HG02981 (cell line): Measurements from ENCODE around the gene ZC3H12D.
"Not testable (repeated sequence)": the region's sequence is repeated elsewhere in the genome, so short reads cannot be mapped to it uniquely, and the experiment has no call there.

Experiments used
- ATAC-seq: cut with Tn5 transposase; IDR thresholded peaks from one replicate; pipeline ENCODE4 v1.9.1; 2021; ENCODE audit warnings: mild to moderate bottlenecking, moderate library complexity; ENCODE audit not compliant: unreplicated experiment

The ZC3H12D gene

GRCh38 chr6:149444360-149445094 is 40.3 kb downstream of the ZC3H12D start:
- ATAC-seq, result not testable (repeated sequence)

DNA sequence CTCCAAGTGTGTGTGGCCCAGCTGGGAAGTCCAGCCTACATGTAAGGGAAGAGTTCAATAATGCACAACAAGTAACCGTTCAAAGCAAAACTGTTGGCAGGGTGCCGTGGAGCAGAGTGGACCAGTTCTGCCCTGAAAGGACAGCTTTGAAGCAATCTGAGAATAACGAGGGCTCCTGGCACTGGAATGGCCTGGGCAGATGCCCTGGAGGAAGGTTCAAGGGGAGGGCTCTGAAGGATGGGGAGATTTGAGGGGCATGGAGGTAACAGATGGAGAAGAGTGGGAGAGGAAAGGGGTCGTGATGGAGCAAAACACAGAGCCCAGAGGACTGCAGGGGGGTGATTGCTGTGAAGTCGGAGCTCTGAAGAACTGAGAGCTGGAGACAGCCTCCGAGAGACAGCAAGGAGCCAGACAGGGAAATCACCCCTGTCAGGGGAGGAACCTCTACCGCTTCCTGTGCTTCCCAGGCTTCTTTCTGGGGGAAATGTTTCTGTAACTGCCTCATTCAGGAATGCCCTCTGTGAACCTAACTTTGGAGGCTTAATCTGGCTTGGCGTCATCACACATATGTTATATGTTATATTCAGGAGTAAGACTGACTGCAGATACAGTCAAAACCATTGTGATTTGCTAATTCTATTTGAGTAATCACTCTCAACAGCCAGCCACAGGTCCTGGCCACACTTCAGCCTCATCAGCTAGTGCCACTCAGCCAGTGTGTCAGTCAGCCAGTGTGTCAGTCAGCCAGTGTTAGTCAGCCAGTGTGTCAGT is 41.2 kb downstream of the ZC3H12D start:
- ATAC-seq, result no peak

GRCh38 chr6:149441740-149442139 is 43.1 kb downstream of the ZC3H12D start:
- ATAC-seq, result no peak

DNA sequence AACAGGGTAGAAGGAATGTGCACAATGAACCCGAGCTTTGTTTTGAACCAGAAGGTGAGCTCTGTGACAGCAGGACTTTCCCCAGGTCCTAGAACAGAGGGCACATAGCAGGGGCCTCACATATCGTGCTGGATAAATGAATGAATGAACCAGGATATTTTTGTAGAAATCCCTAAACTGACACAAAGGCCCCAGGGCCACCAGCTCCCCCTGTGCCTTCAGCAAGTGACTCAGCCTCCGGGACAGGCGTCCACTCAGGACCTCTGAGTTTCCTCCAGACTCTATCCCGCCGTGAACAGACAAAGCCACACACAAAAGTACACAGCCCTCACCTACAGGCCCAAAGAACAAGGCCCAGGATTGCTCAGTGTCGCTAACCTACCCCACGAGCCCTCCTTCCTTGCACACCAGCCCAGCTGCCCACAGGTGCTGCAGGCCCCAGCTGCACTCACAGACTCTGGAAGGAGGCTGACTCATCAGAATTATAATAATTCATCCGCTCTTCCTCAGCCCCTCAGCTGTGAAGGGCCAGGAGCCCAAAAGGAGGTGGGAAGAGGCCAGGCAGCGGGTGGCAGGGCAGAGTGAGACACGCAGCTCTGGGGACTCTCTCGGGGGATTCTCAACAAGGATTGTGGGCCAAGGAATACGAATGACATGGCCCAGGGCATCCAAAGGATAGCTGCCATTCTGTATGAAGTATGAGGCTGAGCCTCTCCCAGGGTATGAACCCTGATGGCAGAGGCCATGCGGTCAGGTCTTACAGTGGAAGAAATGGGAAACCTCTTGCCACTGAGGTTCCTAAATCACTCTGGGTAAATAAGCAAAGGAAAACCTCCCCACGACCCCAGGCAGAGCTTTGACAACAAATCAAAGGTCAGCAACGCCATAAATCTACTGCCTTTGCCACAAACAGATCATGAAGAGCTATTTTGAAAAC is 43.8 kb downstream of the ZC3H12D start:
- ATAC-seq, result no peak

DNA sequence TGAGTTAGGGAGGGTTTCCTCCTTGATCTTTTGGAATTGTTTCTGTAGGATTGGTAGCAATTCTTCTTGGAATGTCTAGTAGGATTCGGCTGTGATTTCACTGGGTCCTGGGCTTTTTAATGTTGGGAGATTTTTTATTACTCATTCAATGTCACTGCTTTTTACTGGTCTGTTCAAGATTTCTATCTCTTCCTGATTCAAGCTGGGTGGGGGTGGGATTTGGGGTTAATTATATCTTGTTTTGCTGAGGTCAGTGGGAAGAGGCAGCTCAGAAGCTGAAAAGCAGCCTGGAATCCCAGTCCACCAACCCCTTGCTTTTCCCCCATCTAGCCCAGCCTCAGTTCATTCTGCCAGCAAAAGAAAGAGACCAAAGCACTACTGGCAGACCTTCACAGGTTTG is 45.2 kb downstream of the ZC3H12D start:
- ATAC-seq, result no peak

DNA sequence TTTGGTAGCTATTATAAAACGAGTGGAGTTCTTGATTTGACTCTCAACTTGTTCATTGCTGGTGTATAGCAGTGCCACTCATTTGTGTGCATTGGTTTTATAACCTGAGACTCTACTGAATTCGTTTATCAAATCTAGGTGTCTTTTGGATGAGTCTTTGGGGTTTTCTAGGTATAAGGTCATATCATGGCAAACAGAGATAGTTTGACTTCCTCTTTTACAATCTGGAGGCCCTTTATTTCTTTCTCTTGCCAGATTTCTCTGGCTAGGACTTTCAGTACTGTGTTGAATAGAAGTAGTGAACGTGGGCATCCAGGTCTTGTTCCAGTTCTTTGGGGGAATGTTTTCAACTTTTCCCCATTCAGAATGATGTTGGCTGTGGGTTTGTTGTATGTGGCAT is 46.0 kb downstream of the ZC3H12D start:
- ATAC-seq, result peak; percentile 60

GRCh38 chr6:149437212-149437611 is 47.6 kb downstream of the ZC3H12D start:
- ATAC-seq, result no peak

DNA sequence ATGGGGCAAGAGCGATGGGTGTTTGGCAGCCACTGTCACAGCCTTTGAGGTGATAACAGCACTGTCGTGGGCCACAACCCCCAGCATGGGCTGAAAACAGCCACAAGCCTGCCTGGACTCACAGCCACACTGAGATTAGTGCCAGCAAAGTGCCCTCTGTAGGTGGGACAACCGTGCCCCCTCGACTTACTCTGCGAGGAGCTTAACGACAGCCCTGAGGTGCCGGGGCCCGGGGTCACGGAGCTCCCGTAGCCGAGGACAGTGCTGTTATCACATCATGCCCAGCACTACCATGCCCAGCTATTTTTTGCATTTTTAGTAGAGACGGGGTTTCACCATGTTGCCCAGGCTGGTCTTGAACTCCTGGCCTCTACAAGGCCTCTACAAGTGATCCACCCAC is 48.2 kb downstream of the ZC3H12D start:
- no peak for ATAC-seq

- no peak for ATAC-seq
Observed at GRCh38 chr6:149435919-149436586, 48.8 kb downstream of the ZC3H12D start.

DNA sequence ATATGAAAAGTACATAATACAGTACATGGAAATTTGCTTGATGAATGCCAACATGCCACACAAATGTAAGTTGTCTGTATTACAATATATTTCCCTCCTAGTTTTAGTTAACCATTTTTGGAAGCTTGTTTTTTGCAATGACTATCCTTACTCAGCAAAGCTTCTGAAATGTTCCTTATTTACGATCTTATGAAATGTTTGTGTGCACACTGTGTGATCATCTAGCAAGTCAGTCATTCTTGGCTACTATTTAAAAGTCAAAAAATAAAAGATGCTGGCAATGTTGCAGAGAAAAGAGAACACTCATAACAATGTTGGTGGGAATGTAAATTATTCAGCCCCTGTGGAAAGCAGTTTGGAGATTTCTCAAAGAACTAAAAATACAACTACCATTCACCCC is 50.9 kb downstream of the ZC3H12D start:
- ATAC-seq, result no peak

DNA sequence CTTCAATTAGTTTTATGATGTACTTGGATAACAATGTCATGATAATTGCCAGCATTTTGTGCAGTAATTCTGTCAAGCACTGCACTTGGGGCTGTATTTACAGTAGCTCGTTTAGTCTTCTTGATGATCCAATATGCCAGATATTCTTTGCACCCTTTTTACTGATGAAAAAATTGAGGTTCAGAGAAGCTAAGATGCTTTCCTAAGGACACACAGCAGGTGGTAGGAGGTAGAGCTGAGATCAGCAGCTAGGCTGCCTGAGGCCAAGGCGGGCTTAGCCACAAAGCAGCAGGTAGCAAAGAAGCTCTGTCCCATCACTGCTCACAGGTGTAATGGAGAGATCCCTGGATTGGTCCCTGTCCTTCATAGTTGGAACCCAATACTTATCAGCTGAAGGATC is 51.4 kb downstream of the ZC3H12D start:
- ATAC-seq, result no peak

DNA sequence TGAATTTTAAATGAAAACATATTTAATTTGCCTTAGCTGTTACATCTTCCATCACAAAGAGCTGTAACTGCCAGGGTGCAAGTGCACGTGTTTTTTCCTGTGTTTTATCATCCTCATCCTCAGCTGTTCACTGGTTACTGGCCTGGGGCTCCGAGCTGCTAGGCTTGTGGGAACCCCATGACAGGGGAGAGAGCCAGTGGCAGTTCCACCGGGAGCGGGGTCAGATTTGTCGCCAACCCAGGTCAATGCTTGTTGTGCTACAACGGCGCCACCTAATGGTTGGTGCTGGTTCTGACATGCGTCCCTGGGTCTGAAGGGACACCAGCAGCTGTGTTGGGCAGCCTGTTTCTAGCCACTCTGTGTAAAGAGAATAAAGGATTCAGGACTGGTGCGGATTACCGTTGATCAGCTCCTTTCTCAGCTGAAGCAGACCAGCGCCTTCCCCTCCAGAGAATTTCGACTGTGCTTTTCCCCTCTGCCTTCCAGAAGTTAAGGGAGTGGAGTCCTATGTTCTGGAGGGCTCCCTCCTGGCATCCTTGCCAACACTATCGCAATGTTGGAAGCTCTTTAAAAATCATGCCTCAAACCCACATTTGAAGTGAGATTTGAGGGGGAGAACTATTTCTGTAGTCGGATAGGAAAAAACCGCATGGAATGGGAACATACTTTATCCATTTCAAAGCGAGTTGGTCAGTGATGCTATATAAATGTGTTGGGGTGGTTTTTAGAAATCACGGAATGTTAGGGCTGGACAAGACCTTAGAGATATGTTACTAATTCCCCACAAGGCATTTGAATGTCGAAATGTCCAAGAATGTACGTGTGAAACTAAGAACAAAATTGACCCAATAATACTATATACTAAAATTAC is 52.7 kb downstream of the ZC3H12D start:
- ATAC-seq, result peak; percentile 81

DNA sequence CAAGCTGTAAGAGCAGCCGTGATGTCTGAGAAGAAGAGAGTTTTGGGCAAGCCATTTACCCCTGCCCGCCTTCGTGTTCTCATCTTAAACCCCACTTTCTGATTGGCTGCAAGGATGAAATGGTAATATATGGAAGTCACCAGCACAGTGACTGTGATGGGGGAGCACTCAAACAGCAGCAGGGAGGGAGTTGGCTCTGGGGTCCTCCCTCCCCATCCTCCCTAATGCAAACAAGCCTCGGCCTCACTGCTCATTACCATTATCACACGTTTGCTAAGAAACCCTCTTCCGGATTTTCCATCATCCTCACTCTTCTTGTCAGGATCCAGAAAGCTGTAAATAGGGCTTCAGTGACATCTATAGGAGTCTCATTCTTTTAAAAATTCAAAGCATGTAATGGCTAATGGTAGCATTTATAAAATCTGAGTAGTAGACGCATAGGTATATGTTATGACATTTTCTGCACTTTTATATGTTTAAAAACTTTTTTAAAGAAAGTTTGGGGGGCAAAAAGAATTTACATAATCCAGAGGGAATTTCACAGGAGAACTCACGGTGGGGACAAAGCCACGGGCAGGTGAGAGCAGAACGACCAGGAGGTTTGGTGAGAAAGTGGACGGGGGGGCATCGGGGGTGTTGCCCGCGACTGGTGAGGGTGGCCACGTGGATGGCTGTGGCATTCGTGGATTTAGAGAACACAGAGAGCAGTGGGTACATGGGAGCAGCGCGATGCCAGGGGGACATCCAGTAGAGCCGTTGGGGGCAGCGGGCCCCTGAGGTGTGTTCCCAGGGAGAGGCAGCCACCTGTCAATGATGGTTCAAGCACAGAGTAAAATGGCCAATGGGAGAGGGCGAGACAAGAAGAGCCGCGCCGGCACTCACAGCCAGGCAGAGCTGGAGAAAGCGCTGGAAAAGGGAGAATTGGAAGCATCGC is 55.1 kb downstream of the ZC3H12D start:
- no peak for ATAC-seq

DNA sequence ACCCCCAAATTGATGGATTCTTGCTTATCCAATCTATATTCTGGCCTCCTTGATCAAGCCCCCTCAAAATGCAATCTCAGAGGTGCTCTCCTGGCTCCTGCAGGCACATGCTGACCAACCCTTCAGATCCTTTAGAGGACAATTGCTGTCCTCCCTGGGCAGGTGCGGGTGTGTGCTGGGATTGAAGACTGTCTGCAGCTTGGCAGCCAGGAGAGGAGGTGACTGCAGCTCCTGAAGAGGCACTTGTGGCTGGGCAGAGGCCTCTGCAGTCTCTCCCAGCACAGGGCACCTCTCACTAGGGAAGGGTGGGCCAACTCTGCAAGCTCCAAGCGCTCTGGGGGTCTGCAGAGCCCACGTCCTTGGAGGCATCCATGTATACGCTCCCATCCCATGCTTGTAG is 56.2 kb downstream of the ZC3H12D start:
- no peak for ATAC-seq

DNA sequence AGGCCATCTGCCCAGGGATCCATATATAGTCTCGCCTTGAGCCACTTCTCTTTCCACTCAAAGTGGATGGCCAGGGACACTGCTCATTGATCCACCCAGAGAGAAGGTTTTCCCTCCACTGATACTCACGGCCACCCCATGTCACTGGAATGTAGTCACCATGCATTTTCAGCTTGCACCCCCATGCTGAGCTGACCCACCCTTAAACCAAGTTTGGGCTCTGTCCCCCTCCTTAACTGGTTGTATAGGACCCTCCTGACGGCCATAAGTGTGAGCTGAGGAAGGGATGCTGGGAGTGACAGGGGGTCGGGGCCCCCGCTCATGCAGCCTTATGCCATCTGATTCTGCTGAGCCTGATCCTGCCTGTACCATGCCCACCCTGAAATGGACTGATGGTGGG is 59.1 kb downstream of the ZC3H12D start:
- ATAC-seq, result no peak

DNA sequence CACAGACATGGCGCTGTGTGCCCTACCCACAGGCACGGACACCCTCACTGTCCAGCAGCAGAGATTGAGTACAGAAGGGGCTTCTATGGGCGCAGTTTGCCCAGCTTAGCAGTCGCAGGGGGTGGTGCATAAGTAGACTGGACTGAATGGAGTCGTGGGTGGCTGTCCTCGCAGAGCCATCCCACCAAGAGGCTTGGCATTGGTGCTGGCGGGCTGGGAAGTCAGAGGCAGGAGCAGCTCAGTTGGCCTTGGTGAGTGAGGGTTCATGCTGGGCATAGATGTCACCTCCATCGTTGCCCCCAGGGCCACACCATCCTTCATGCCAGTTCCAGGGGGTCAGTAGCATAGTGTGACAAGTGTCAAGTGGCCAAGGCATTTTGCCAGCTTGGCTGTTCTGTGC is 59.6 kb downstream of the ZC3H12D start:
- ATAC-seq, result no peak

GRCh38 chr6:149423964-149424440 is 60.8 kb downstream of the ZC3H12D start:
- ATAC-seq, result no peak

GRCh38 chr6:149422581-149422980 is 62.2 kb downstream of the ZC3H12D start:
- no peak for ATAC-seq

DNA sequence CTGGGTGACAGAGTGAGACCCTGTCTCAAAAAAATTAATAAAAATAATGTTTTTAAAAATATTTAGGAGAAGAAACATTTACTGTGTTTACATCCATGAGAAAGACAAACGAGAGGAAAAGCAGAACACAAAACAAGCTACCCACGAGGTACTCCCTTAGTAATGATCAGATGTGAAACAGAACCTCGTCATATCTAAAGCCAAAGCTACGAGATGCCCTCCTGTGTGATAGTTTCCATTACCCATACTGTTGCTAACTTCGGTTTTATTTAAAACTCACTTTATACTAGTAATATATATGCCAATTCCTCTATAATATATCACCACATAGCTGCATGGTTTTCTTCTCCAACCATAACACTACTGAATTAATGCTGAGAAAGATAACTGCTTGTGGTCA is 63.7 kb downstream of the ZC3H12D start:
- no peak for ATAC-seq
